Kasumi-1 (cell line): Measurements from ENCODE around the gene RBM18.

Experiments used
- DNase-seq, 2 experiments: peaks; one replicate each; lab custom pipeline; 2025; lab: John Stamatoyannopoulos, UW

The RBM18 gene, protein sequence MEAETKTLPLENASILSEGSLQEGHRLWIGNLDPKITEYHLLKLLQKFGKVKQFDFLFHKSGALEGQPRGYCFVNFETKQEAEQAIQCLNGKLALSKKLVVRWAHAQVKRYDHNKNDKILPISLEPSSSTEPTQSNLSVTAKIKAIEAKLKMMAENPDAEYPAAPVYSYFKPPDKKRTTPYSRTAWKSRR

DNA sequence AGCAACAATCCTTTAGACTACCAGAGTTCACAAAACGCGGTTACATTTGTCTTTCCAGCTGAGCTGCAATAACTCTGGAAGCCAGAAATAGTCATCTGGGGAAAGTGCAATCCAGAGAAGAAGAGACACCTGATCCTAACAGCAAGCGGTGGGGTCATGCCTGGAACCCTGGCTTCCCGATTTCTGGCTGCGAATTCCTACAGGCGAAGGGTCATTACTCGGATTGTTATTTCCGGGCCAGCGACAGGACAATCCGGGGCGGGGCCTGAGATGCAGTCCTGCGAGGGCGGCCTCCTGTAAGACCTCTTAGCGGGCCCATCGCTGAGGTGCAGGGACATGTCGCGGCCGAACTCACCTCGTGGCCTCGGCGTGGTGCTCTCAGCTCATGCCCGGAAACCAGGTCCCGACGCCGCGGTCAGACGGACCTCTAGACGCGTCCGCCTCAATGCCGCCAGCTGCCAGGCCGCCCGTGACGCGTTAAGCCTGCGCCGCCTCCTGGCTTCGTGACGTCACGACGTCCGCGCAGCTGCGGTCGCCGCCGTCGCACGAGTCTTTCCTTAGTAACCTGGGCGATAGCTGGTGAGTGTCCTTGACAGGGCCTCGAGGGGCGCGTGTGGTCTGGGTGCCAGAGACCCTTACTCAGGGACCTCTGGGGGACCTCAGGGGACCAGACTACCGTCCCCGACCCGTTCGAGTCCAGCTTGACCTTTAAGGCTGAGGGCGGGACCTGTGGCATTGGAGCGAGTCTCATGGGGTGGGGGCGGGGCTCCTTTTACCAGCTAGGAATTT is at the start of gene RBM18, which contains the start of gene MRRF:
RBM18 (minus strand) TSS at position 481 of the 789 bp plus-strand sequence. CDS start 3,348 bp downstream, outside the sequence.
MRRF (plus strand) TSS at position 523 of the 789 bp plus-strand sequence. CDS start 6,010 bp downstream, outside the sequence.
- peak; percentile 84 to 85 for DNase-seq

DNA sequence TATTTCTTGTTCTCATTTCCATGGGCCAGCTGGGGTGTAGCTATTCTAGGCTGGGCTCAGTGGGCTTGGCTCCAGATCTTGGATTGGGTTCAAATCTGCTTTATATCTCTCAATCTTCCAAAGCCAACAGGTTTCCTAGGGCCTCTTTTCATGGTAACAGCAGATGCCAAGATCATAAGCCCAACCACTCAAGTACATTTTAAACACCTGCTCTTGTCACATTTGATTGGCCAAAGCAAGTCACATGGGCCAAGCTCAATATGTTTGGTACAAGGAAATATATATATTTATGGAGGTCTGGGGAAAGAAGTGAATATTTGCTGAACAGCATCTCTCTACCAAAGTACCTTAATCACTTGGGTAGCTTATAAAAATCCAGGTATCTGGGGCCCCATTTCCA is 49.5 kb upstream of the RBM18 start:
- DNase-seq: no peak

DNA sequence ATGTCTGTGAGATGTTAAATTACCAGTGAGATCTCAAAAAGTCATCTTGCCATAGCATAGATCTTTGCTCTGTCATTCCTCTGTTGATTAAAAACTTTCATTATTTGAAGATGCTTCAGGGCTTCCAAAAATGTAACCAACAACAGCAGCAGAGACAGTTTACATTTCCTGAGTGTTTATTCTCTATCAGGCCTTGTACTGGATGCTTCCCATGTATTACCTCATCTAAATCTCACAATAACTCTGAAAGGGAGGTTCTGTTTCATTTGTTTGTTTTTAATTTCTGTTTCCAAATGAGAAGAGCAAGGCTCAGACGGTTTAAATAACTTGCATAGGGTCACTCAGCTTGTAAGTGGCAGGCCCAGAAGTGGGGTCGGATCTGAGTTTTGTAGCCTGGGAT is 45.2 kb upstream of the RBM18 start:
- DNase-seq: no peak

GRCh38 chr9:122307925-122308324 is 43.3 kb upstream of the RBM18 start:
- no peak for DNase-seq

DNA sequence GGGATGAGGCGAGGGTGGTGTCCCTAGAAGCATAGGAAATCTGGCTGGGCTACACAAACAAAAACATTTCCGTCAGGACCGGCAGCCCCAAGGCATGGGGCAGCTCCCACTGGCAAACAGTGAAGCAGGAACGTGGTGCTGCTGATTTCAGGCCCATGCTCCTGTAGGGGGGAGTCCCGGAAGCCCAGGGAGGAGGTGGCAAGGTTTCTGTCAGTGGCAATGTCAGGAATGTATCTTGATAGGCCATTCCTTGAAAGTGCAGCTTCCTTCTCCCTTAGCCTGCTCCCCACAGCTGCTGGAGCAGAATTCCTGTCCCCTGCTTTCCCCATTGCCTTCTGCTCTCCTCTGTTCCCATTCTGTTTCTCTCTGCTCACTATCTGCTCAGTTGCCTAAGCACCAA is 42.4 kb upstream of the RBM18 start:
- no peak for DNase-seq

- DNase-seq: no peak
These were observed 37.8 kb upstream of the RBM18 start for GRCh38 chr9:122302237-122303093.

DNA sequence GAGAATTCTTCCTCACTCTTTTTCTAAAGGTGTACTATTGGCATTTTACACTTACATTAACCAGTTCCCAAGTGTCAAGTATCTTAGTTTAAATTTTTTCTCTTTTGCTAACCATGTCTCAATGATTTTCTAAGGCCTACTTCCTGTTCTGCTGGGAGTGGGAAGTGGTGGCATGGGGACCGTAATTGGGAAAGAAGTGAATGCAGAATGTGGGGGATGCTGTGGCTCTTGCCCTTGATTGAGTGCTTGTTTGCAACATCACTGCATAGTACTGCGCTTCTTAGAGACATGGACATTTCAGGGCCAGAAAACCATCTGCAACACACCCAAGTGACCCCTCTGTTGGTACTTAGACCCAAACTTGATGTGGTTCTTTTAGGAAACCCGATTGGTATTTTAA is 32.9 kb upstream of the RBM18 start:
- DNase-seq: peak; percentile 71 to 75

DNA sequence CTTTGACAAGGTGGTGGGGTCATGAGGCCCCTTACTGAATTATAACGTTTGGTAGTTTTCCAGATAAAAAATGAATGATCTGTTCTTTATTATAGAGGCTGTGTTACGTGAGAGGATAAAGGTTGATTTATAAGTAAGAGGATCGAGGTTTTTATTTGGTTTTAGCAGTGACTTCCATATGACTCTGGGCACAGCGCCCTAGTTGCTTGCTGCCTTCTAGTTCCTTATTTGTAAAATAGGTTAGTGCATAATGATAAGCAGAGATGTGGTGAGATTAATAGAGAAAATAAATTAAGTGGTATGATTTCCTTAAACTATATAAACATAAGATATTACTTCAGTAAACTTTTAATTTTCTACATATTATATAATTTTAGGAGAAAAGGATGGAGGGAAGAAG is 29.9 kb upstream of the RBM18 start:
- no peak for DNase-seq

GRCh38 chr9:122291458-122291857 is 26.8 kb upstream of the RBM18 start:
- DNase-seq: no peak

DNA sequence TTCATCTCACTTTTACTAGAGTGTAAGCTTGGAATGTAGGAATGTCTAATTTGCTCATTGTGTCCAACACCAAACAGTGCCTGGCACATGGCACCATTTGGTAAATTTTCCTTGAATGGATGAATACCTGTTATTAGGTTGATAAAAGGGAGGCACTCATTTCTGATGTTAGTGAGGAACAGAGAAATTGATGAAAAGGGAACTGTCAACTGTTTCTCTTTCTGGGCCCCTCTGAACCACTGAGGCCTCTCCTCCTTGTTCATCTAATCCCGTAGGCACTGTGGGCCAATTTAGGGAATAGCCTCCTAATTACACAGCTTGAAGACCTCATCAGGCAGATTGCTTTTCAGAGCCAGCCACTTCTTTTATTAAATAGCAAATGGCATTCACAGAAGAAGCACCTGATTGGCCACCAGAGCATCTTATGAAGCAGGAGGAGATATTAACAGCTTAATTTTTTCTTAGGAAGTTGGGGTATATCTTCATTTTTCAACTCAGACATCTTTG is 22.6 kb upstream of the RBM18 start:
- DNase-seq: no peak

GRCh38 chr9:122286764-122287163 is 22.1 kb upstream of the RBM18 start:
- no peak for DNase-seq

GRCh38 chr9:122281368-122281767 is 16.7 kb upstream of the RBM18 start:
- DNase-seq: no peak

- DNase-seq: no peak
These were observed 12.8 kb upstream of the RBM18 start for GRCh38 chr9:122277285-122277897.

GRCh38 chr9:122276096-122276495 is 11.5 kb upstream of the RBM18 start:
- no peak for DNase-seq

- no peak for DNase-seq
These were observed 9.4 kb upstream of the RBM18 start for GRCh38 chr9:122274055-122274454.

GRCh38 chr9:122268041-122268814 is 3.6 kb upstream of the RBM18 start:
- DNase-seq: no peak

GRCh38 chr9:122265149-122265915 is 692 bp upstream of the RBM18 start:
- DNase-seq: peak; percentile 54 to 55

- DNase-seq: no peak
These were observed 816 bp downstream of the RBM18 start for GRCh38 chr9:122263699-122264349.

- no peak for DNase-seq
These were observed 2.6 kb downstream of the RBM18 start for GRCh38 chr9:122262073-122262472.

DNA sequence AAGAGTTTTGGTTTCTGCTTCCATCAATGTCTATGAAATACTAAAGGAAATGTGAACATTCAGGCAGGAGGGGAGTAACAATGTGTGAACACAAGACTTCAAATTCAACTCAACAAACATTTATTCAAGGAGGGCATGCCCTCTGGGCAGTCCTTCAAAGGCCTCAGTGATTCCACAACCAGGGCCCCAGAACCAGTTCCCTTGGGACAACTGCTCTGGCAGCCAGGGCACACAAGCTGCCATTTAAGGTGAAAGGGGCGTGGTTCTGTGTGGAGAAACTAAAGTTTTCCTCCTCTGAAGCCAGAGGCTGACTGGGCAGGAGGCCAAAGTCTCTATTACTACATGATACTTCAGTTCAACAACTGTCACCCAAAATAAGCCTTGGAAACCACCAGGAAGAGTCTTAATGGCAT is 3.2 kb downstream of the RBM18 start:
- DNase-seq: peak in 1 of 2 experiments; percentile 5
